Measurements from ENCODE around the gene KCNK3.

DNA sequence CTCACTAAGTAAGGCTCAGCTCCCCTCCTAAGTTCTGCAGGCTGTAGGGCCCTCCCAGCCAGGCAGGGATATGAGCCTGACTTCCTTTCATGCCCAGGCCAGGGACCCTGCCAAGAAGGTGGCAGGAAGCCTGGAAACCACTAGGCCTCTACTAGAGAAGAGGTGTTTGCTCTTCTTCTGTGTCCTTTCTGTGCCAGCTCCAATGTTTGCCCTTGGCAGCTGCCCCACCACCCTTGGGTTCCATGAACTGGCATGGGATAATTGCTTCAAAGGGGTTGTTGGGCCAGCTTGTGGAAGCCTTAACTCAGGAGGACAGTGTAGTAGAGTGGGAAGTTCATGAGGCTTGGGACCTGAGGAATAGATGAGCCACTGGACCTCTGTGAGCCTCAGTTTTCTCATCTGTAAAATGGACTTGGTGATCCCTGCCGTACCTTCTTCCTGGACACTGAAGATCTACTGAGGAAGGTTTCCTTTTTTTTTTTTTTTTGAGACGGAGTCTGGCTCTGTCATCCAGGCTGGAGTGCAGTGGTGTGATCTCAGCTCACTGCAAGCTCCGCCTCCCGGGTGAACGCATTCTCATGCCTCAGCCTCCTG, 75.5 kb downstream of the KCNK3 start:
- TF ChIP-seq CTCF (IDR thresholded peaks at IDR 0.05) (no peak), POLR2A (IDR thresholded peaks at IDR 0.05) (no peak), EP300 (IDR thresholded peaks at IDR 0.05) (no peak)

Data from ovary (tissue), 3 donors.